Activated CD8-positive, alpha-beta memory T cell treated with anti-CD3 and anti-CD28 coated beads, Interleukin-2, amount 50 U/mL, for 1 hour (primary cell): ENCODE data around the gene CDC42BPG.
A peak's percentile ranks its signal among the peaks of the same experiment; 100 is the strongest.
"Not testable (repeated sequence)": the region's sequence is repeated elsewhere in the genome, so short reads cannot be mapped to it uniquely, and the experiment has no call there.

Source experiments
- DNase-seq: peaks from one replicate; pipeline ENCODE4 v3.0.0-alpha.2; 2020; ENCODE audit errors: extremely low read depth

Gene CDC42BPG

GRCh38 chr11:64849598-64850356 lies 5.3 kb upstream of the CDC42BPG start:
- no peak for DNase-seq

GRCh38 chr11:64848826-64849597 lies 4.6 kb upstream of the CDC42BPG start:
- no peak for DNase-seq

DNA sequence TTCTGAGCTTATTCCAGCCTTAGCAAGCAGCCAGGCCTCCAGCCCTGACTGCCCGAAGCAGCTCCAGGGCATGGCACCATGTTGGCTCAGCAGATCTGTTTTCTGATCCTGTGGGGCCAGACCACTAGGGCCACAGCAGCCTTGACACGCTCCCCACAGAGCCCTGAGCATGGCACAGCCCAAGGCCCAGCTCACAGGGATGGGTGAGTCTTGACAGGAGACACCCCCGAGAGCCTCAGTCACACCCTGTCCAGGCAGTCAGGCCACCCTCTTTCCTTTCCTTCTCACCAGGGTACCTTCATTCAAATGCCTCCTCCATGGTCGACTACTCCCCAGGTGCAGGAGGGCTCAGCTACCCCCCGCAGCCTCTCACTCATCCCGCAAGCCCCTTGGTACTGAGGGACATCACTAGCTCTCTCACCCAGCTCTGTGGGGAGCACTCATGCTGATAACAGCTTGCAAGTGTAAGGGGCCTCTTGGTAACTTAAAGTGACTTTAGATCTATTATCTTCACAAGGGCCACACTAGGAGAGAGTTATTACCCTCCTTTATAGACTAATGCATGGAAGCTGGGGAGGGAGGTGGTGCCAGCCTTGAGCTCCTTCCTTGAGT lies 3.9 kb upstream of the CDC42BPG start:
- DNase-seq = no peak

DNA sequence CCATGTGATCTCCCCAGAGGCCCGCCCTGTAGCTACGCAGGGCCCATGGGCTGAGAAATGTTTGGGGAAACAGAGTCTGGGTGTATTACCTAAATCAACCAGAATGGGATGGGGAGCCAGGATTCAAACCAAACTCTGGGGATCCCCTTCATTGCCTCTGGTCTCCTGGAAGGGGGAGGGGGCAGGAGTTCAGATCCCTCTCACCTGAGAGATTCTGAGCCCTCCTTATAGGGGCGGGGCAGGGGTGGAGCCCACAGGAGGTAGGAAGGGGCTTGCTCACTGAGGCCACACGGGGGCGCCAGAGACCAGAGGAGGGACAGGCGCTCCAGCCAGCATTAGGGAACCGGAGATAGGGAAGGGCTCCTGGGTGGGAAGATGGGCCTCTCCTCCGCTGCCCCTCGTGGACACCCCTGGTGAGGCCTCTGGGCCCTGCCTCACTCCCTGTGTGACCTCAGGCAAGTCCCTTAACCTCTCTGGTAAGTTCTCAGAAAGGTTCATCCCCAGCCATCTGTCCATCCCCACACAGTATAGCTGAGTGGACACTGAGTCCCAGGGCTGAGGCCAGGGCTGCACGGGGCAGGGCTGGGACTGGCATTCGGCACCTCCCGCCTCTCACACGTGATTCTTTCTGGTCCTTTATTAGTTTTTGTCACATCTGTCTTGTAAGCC lies 2.7 kb upstream of the CDC42BPG start:
- peak; percentile 88 for DNase-seq

DNA sequence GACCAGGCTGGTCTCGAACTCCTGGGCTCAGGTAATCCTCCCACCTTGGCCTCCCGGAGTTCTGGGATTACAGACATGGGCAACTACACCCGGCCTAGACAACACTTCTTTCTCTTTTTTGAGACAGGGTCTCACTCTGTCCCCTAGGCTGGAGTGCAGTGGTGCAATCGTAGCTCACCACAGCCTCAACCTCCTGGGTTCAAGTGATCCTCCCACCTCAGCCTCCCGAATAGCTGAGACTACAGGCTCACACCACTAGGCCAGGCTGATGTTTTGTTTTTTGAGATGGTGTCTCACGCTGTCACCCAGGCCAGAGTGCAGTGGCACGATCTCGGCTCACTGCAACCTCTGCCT lies 1.3 kb upstream of the CDC42BPG start:
- DNase-seq = not testable (repeated sequence)

GRCh38 chr11:64845129-64845775 lies 799 bp upstream of the CDC42BPG start:
- no peak for DNase-seq

GRCh38 chr11:64843686-64844329 lies 645 bp downstream of the CDC42BPG start:
- DNase-seq = no peak

- no peak for DNase-seq
Observed at GRCh38 chr11:64842851-64843685, 1.4 kb downstream of the CDC42BPG start.

GRCh38 chr11:64842366-64842759 lies 2.1 kb downstream of the CDC42BPG start:
- DNase-seq = no peak

- no peak for DNase-seq
Observed at GRCh38 chr11:64841592-64842365, 2.7 kb downstream of the CDC42BPG start.

DNA sequence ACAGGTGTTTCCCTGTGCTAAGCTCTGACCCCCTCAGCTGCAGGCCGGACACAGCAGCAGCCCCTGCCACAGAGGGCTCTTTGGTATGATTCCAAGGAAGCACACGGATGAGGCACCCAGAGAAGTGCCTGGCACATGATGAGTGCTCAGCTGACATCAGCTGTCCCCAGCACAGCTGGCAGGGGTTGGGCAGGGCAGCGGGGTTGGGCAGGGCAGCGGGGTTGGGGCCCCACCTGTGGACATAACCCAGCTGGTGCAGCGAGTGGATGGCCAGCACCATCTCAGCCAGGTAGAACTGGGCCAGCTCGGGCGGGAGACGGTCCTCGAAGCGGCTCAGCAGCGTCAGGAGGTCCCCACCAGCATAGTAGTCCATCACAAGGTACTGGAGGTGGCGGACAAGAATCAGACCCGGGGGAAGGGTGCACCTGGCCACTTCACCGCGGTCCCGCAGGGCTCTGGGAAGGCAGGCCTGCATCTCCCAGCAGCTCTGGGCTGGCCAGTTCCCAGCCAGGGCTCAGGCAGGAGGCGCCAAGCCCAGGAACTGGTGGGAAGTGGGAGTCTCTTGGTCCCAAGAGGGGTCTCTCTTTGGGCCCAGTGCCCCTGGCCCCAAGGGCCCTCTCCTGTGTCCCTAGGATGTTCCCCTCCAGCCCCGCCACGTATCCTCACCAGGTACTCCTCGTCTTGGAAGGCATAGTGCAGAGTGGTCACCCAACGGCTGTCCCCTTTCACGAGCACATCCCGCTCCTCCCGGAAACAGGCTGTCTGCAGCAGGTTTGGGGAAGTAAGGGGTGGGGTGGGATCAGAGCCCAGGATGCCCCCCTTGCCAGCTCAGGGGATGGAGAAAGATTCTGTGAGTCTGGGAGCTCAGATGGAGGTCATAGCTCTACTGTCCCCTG lies 4.3 kb downstream of the CDC42BPG start:
- no peak for DNase-seq

GRCh38 chr11:64839335-64839734 lies 5.1 kb downstream of the CDC42BPG start:
- DNase-seq = no peak

DNA sequence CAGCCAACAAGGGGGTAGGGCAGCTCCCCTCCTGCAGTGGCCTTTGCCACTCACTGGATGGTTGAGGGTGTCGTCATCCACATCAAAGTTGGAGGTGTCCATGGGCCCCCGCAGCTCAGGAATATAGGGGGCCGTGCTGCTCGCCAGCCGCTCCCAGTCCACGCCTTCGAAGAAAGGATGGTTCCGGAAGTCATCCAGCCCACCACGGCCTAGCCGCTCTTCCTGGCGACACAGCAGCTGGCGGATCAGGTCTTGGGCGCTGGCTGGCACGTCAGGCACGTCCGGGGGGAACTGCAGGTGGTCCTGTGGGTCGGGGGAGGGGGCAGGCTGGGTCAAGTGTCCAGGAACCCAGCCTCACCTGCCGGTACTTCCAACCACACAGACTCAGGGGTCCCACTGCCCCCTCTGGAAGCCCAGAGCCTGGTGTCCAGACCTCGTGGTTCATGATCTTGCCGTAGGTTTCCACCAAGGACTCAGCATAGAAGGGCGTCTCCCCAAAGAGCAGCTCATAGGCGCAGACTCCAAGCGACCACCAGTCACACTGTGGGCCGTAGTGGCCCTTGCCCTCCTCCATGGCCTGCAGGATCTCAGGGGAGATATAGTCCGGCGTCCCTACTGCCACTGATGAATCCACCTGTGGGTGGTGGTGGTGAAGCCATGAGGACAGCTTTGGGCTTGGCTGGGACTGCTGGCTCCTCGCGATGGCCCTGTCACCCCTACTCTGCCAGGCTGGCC lies 5.7 kb downstream of the CDC42BPG start:
- DNase-seq = no peak

DNA sequence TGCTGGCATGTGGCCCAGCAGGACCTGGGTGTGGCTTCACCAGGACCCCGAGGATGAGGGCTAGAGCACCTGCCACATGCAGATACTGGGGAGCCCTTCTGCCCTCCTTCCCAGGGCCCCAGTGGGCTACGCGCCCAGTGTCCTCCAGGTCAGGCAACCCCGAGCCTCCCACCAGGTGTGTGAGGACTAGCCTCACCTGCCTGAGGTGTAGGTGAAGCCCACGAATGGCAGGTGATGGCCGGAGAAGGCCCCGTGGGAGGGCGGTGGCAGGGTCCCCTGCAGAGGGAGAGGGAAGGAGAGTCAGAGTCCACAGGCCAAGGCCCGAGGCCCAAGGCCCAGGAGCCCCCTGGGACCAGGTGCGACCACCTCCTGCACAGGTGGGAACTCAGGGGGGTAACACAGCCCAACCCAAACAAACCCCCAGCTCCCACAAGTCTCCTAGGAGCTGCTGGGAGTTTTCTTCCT lies 6.5 kb downstream of the CDC42BPG start:
- DNase-seq = no peak

GRCh38 chr11:64836448-64837072 lies 7.9 kb downstream of the CDC42BPG start:
- DNase-seq = no peak

- no peak for DNase-seq
Observed at GRCh38 chr11:64835616-64836447, 8.6 kb downstream of the CDC42BPG start.
